AG09319 (cell line): ENCODE results near the gene ERI2.

Experiments
- DNase-seq: peaks from one replicate; pipeline ENCODE4 v3.0.0-alpha.2; 2010; ENCODE audit warnings: low read depth; ENCODE audit errors: extremely low read depth
- TF ChIP-seq, protein P1 (sequence below): IDR thresholded peaks from 2 replicates; pipeline ENCODE4 v1.5.1; 2011; ENCODE audit warnings: low read depth, mild to moderate bottlenecking, inconsistent platforms, low read length, moderate library complexity

ERI2 gene

DNA sequence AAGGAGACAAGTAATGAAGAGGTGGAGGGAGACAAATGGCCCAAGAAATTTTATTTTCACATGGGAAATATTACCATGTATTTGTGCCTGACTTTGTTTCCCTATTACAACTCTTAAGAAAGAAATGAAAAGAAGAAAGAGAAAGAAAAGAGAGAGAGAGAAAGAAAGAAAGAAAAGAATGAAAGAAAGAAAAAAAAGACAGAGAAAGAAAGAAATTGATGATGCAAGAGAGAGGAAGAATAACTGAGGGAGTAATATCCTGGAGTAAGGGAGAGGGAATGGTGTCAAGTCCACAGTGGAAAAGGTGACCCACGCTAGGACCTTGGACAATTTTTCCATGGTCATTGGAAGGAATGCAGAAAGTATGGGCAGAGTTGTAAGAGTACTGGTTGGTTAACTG is 52.5 kb downstream of the ERI2 start:
- no peak for DNase-seq
- TF ChIP-seq, protein P1, sequence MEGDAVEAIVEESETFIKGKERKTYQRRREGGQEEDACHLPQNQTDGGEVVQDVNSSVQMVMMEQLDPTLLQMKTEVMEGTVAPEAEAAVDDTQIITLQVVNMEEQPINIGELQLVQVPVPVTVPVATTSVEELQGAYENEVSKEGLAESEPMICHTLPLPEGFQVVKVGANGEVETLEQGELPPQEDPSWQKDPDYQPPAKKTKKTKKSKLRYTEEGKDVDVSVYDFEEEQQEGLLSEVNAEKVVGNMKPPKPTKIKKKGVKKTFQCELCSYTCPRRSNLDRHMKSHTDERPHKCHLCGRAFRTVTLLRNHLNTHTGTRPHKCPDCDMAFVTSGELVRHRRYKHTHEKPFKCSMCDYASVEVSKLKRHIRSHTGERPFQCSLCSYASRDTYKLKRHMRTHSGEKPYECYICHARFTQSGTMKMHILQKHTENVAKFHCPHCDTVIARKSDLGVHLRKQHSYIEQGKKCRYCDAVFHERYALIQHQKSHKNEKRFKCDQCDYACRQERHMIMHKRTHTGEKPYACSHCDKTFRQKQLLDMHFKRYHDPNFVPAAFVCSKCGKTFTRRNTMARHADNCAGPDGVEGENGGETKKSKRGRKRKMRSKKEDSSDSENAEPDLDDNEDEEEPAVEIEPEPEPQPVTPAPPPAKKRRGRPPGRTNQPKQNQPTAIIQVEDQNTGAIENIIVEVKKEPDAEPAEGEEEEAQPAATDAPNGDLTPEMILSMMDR = no peak

DNA sequence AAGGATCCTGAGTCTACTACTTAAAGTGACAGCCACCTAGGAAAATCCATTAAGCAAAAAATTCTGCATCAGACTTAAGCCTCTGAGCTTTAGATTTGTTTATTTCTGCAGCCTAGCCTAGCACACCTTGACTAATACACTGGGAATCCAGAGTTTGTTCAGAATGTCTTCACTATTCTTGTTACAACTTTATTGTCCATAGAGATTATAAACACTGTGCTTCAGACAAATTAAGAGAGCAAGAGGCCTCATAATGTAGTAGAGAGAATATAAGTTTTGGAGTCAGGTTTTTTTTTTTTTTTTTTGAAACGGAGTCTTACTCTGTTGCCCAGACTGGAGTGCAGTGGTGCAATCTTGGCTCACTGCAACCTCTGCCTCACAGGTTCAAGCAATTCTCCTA is 55.7 kb downstream of the ERI2 start:
- TF ChIP-seq, protein P1 = no peak
- no peak for DNase-seq

DNA sequence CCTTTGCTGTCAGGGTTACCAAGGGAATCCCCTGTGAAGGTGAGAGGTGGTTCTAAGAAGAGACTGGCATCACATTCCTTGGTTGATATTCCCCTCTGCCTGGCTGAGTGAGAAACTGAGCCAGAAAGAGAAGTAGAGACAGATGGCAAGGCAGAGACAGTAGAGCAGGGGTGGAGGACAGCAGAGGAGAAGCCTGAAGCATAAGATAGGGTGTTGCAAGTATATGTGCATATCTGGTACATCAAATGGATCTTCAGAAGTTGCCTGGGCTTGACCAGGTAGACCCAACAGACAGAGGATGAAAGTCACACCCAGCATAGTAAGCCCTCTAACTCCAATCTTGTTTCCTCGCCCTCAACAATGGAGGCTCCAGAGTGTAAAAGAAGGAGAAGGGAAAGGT is 56.8 kb downstream of the ERI2 start:
- DNase-seq = no peak
- TF ChIP-seq, protein P1 = no peak

DNA sequence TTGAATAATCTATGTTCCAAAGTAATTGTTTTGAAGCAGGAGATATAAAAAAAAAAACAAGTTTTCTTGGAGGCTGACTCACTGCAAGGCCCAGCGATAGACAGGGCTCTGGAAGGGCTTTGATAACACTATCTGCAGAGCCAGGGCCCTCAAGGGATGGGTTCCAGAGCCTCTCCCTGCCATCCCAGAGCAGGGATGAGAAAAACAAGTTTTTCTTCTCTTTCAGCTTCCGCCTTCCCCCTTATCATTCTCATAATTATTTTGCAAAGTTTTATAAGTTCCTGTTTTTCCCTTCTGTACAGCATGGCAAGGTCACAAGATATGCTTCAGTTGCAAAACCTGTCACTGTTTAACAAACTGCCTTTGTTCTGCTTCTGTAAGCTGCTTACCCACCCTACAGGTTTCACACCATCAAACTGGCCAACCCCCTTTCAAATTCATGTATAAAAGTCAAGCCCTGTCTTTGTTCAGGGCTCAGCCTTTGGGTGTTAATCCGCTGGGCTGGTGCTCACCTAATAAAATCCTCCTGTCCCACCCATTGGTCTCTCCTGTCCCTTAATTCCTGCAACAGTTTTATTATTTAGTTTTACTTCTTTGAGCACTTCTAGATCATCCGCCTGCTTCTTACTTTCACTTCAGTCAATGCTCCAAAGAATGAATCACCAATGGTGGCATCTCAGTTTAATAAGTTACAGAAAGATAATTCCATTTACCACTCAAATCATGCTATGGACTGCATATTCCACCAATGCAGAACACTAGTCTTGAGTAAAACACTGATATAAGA is 59.0 kb downstream of the ERI2 start:
- TF ChIP-seq, protein P1 = no peak
- no peak for DNase-seq

DNA sequence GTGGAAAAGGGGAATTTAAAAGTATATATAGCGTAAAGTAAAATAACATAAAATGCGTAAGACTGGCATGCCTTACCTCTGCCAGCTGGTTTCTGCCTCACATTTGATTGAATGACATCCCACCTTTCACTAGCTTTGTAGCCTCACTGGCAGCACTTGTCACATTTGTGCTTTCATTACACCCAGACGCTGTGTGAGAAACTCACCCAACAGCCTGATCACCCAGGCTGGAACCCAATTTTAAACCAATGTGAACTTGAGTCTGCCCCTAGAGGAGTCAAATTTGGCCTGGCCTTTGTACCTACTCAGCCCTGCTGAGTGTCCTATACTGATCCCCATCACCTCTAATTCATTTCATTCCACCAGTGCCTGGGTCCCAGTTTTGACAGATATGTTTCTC is 59.8 kb downstream of the ERI2 start:
- DNase-seq = no peak
- TF ChIP-seq, protein P1 = no peak
